MM.1S (cell line): ENCODE data around the gene ELN.

Experiments
- DNase-seq: peaks from one replicate; pipeline ENCODE4 v3.0.0-alpha.2; 2015
- H2AFZ ChIP-seq: fragments of 300-600 bp; sonication (generic); 2 replicates; pipeline ENCODE4 v1.6.0; 2016; ENCODE audit warnings: antibody characterized with exemption, low read length
- H3F3A ChIP-seq: fragments of 300-600 bp; sonication (generic); 2 replicates; pipeline ENCODE4 v1.6.1; 2016; ENCODE audit warnings: mild to moderate bottlenecking, antibody characterized with exemption, low read length, moderate library complexity, mixed read lengths; ENCODE audit not compliant: insufficient read depth
- H3K27ac ChIP-seq: fragments of 300-600 bp; sonication (generic); 2 replicates; pipeline ENCODE4 v1.5.1; 2016; ENCODE audit warnings: mild to moderate bottlenecking, low read length
- H3K27me3 ChIP-seq: fragments of 300-600 bp; sonication (generic); replicated peaks from 2 replicates; pipeline ENCODE4 v1.6.0; 2016; ENCODE audit warnings: low read length; ENCODE audit not compliant: insufficient read depth
- H3K36me3 ChIP-seq: fragments of 300-600 bp; sonication (generic); replicated peaks from 2 replicates; pipeline ENCODE4 v1.6.1; 2016; ENCODE audit warnings: mild to moderate bottlenecking, low read length, mixed read lengths; ENCODE audit not compliant: insufficient read depth
- H3K4me1 ChIP-seq: fragments of 300-600 bp; sonication (generic); 2 replicates; pipeline ENCODE4 v1.6.1; 2016; ENCODE audit warnings: low read length, mixed read lengths
- H3K4me2 ChIP-seq: fragments of 300-600 bp; sonication (generic); 2 replicates; pipeline ENCODE4 v1.6.0; 2016; ENCODE audit warnings: low read depth, low read length
- H3K4me3 ChIP-seq: fragments of 300-600 bp; sonication (generic); 2 replicates; pipeline ENCODE4 v1.5.1; 2016; ENCODE audit warnings: low read length, mixed read lengths
- H3K79me2 ChIP-seq: fragments of 300-600 bp; sonication (generic); 2 replicates; pipeline ENCODE4 v1.6.1; 2016; ENCODE audit warnings: mixed run types, low read length, mixed read lengths
- H3K9ac ChIP-seq: fragments of 300-600 bp; sonication (generic); 2 replicates; pipeline ENCODE4 v1.6.1; 2016; ENCODE audit warnings: low read length, mixed read lengths
- H3K9me2 ChIP-seq: fragments of 300-600 bp; sonication (generic); replicated peaks from 2 replicates; pipeline ENCODE4 v1.6.1; 2016; ENCODE audit warnings: mild to moderate bottlenecking, low read length, mixed read lengths; ENCODE audit not compliant: insufficient read depth
- H3K9me3 ChIP-seq: fragments of 300-600 bp; sonication (generic); replicated peaks from 2 replicates; pipeline ENCODE4 v1.6.1; 2016; ENCODE audit warnings: mild to moderate bottlenecking, low read length, mixed read lengths; ENCODE audit not compliant: insufficient read depth
- H4K20me1 ChIP-seq: fragments of 300-600 bp; sonication (generic); 2 replicates; pipeline ENCODE4 v1.6.1; 2016; ENCODE audit warnings: mild to moderate bottlenecking, low read length, moderate library complexity, mixed read lengths; ENCODE audit not compliant: insufficient read depth
- CTCF ChIP-seq: fragments of 300-600 bp; sonication (generic); IDR thresholded peaks from 2 replicates; pipeline ENCODE4 v1.5.1; 2016; ENCODE audit warnings: antibody characterized with exemption, low read length, mixed read lengths
- EZH2 ChIP-seq: fragments of 300-600 bp; sonication (generic); optimal IDR thresholded peaks from 2 replicates; pipeline ENCODE3; 2017; ENCODE audit warnings: low read depth, mild to moderate bottlenecking, antibody characterized with exemption, low read length, mixed read lengths
- EZH2phosphoT487 ChIP-seq: fragments of 300-600 bp; sonication (generic); IDR thresholded peaks from 2 replicates; pipeline ENCODE4 v1.6.1; 2018; ENCODE audit warnings: antibody characterized with exemption, low read length

Gene ELN

GRCh38 chr7:74070619-74070921, 42.6 kb downstream of the ELN start:
- no peaks in the 10 kb centered on the region for H4K20me1 ChIP-seq
- no peaks in the 10 kb centered on the region for H3K4me1 ChIP-seq
- no peaks in the 10 kb centered on the region for H3K9me2 ChIP-seq
- no peak overlapping the region for H3K9ac ChIP-seq
- no peaks in the 10 kb centered on the region for H3K79me2 ChIP-seq
- no peaks in the 10 kb centered on the region for H3K27me3 ChIP-seq
- no peaks in the 10 kb centered on the region for H3K36me3 ChIP-seq
- no peak overlapping the region for H2AFZ ChIP-seq
- TF ChIP-seq EZH2 (no peak), EZH2phosphoT487 (no peak), CTCF (no peak)
- no peaks in the 10 kb centered on the region for H3F3A ChIP-seq
- H3K27ac ChIP-seq, result no peak overlapping the region
- no peak overlapping the region for H3K4me3 ChIP-seq
- no peaks in the 10 kb centered on the region for H3K9me3 ChIP-seq
- no peak overlapping the region for H3K4me2 ChIP-seq
- no peak for DNase-seq

DNA sequence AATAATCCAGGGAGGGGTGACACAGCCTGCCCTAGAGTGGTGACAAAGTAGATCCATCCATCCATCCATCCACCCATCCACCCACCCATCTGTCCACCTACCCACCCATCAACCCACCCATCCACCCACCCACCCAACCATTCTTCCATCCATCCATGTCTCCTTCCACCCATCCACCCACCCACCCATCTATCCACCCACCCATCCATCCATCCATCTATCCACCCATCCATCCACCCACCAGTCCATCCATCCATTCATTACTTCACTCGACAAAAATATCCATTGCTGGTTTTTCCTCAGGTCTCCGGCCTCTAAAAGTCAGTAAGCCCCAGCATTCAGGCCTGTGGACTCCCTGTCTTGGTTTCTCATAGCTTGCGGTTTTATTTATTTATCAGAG, 43.1 kb downstream of the ELN start:
- Histone ChIP-seq H3K9me3 (no peaks in the 10 kb centered on the region), H3K27me3 (no peaks in the 10 kb centered on the region), H3K36me3 (no peaks in the 10 kb centered on the region), H3K79me2 (no peaks in the 10 kb centered on the region), H3K9ac (no peak overlapping the region), H2AFZ (no peak overlapping the region), H3K4me1 (no peaks in the 10 kb centered on the region), H3K4me2 (no peak overlapping the region), H3K9me2 (no peaks in the 10 kb centered on the region), H3F3A (no peaks in the 10 kb centered on the region), H3K27ac (no peak overlapping the region), H3K4me3 (no peak overlapping the region), H4K20me1 (no peaks in the 10 kb centered on the region)
- no peak for DNase-seq
- TF ChIP-seq EZH2phosphoT487 (no peak), EZH2 (no peak), CTCF (no peak)

DNA sequence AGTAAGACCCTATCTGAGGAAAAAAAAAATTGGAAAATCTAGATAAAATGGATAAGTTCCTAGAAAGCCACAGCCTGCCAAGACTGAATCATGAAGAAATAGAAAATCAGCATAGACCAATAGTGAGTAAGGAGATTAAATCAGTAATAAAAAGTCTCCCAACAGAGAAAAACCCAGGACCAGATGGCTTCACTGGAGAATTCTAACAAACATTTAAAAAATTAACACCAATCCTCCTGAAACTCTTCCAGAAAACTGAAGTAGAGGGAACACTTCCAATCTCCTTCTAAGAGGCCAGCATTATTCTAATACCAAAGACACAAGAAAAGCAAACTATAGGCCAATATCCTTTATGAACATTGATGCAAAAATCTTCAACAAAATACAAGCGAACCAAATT, 46.8 kb downstream of the ELN start:
- no peak for TF ChIP-seq EZH2phosphoT487
- no peak for TF ChIP-seq CTCF
- TF ChIP-seq EZH2, result no peak

DNA sequence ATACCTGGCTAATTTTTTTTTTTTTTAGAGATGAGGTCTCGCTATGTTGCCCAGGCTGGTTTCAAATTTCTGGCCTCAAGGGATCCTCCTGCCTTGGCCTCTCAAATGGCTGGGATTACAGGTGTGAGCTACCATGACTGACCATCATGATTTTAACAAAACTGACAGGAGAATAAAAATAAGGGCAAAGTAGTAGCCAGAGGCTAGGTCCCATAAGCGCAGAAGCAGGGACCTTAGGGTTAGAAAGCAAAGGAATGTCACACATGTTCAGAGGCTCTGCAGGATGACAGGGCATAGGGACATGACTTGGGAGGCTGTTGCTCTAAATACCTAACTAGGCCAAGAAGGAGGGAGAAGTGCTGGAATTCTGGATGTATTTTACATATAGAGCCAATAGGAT, 50.5 kb downstream of the ELN start:
- H3K9ac ChIP-seq, result no peak overlapping the region
- no peaks in the 10 kb centered on the region for H3K9me3 ChIP-seq
- no peak for TF ChIP-seq EZH2phosphoT487
- no peak for TF ChIP-seq CTCF
- TF ChIP-seq EZH2, result no peak
- H3K9me2 ChIP-seq, result no peaks in the 10 kb centered on the region
- H3K4me3 ChIP-seq, result no peak overlapping the region
- no peak overlapping the region for H3K4me2 ChIP-seq
- H3K36me3 ChIP-seq, result no peaks in the 10 kb centered on the region
- no peaks in the 10 kb centered on the region for H4K20me1 ChIP-seq
- no peaks in the 10 kb centered on the region for H3K79me2 ChIP-seq
- no peaks in the 10 kb centered on the region for H3K4me1 ChIP-seq
- DNase-seq, result no peak
- H3K27me3 ChIP-seq, result no peaks in the 10 kb centered on the region
- no peaks in the 10 kb centered on the region for H3F3A ChIP-seq
- H3K27ac ChIP-seq, result no peak overlapping the region
- no peak overlapping the region for H2AFZ ChIP-seq

More for the DNA sequence above, 46.8 kb downstream of the ELN start:
- no peak for DNase-seq
- no peaks in the 10 kb centered on the region for H3K9me3 ChIP-seq
- H3K4me2 ChIP-seq, result no peak overlapping the region
- no peaks in the 10 kb centered on the region for H3F3A ChIP-seq
- H3K4me3 ChIP-seq, result no peak overlapping the region
- no peak overlapping the region for H3K27ac ChIP-seq
- no peaks in the 10 kb centered on the region for H4K20me1 ChIP-seq
- no peaks in the 10 kb centered on the region for H3K27me3 ChIP-seq
- H3K36me3 ChIP-seq, result no peaks in the 10 kb centered on the region
- no peaks in the 10 kb centered on the region for H3K4me1 ChIP-seq
- no peaks in the 10 kb centered on the region for H3K79me2 ChIP-seq
- no peaks in the 10 kb centered on the region for H3K9me2 ChIP-seq
- no peak overlapping the region for H3K9ac ChIP-seq
- H2AFZ ChIP-seq, result no peak overlapping the region
